Right lobe of liver (tissue), 4 donors: ENCODE results near the gene DENND2D.

ENCODE experiments used
- CTCF ChIP-seq, 4 donors: fragments of 200-600 bp in 3 of 4; fragments of 450-650 bp in 1 of 4; IDR thresholded peaks; one replicate each; pipeline versions ENCODE4 v1.5.1 to v1.8.0; 2016 to 2022; ENCODE audit warnings: antibody characterized with exemption in 4 of 4, mild to moderate bottlenecking in 2 of 4
- POLR2A ChIP-seq: fragments of 450-650 bp; IDR thresholded peaks from one replicate; pipeline ENCODE4 v1.6.1; 2017; ENCODE audit warnings: antibody characterized with exemption, mild to moderate bottlenecking
- donor health status: DM: no; HTN: no; CAD: no.
- donor health status: DM: no; HTN: no; CAD: no.
- donor health status: DM: no; HTN: yes; CAD: no.

GRCh38 chr1:111247125-111247838, 46.8 kb upstream of the DENND2D start:
- TF ChIP-seq CTCF (IDR thresholded peaks at IDR 0.05) (no peak), POLR2A (no peak)
